Peyer's patch (tissue), 4 donors: Measurements from ENCODE around the gene SLC9B1.

ENCODE experiments used
- CTCF ChIP-seq, 6 experiments: fragments of 450-650 bp in 4 of 6; fragments of 200-600 bp in 2 of 6; sonication (generic) in 1 of 6; IDR thresholded peaks; one replicate each; pipeline ENCODE4 v1.5.1; 2017 to 2019; ENCODE audit warnings: antibody characterized with exemption in 6 of 6, mild to moderate bottlenecking in 3 of 6, moderate library complexity in 1 of 6
- POLR2A ChIP-seq, 2 donors: fragments of 450-650 bp; IDR thresholded peaks; one replicate each; pipeline ENCODE4 v1.5.1; 2017; ENCODE audit warnings: antibody characterized with exemption in 2 of 2, mild to moderate bottlenecking in 2 of 2, moderate library complexity in 2 of 2

GRCh38 chr4:103052779-103053178, 33.3 kb upstream of the SLC9B1 start:
- TF ChIP-seq CTCF (IDR thresholded peaks at IDR 0.05) (no peak), POLR2A (IDR thresholded peaks at IDR 0.05) (no peak)
